ENCODE measurements around the gene ACVR1. TPM values are rescaled to one million over a fixed set of nuclear protein-coding genes. Genes with fewer than 3 reads are reported as not detected.

Gene ACVR1
- total and polyA plus RNA-seq, 2 donors (not counting 3 experiments of a cell fraction or from before 2014, with no cell fraction given) = 24.8 to 33.6 TPM

DNA sequence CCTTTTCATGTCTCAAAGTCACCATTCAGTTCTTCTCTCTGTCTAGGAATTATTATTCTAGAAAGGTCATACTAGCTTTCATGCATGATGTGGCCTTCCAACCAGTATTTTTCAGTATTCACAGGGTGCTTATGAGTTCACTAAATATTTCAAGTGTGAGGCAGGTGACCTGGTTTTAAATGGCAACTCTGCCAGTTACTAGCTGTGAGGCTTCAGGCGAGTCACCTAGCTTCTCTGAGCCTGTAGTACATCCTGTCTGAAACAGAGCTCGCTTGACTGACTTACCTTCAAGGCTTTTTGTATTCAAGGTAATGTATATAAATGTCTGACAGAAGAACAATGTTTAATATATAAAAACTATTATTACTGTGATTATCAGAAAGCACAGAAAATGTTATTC is 19.4 kb upstream of the ACVR1 start:
- H3K9ac ChIP-seq (replicated peaks; ENCODE audit: extremely low read depth, insufficient read depth, low read length) = no peak overlapping the region
- H3K4me3 ChIP-seq (replicated peaks in 1 of 3; ENCODE audit: insufficient read depth in 1 of 3, low read depth in 1 of 3, low read length in 3 of 3) = no peak overlapping the region
- no peak overlapping the region for H3K27ac ChIP-seq (ENCODE audit: insufficient read depth, low read depth, low read length)
- H3K4me2 ChIP-seq (ENCODE audit: insufficient read depth, low read length) = no peak overlapping the region
- FAIRE-seq (no peak), DNase-seq (ENCODE audit: low read depth, low spot score) (no peak)
- BruUV-seq (replicated peaks) = no TSS peak
- no peaks in the 10 kb centered on the region for H3K79me2 ChIP-seq (ENCODE audit: control insufficient read depth, insufficient read depth, low read length)
- CTCF ChIA-PET = no interaction called here
- intact Hi-C loops (cut with micrococcal nuclease) = no loop called here
- H2AFZ ChIP-seq (ENCODE audit: low read depth, low read length) = no peak overlapping the region
- no peaks in the 10 kb centered on the region for H3K4me1 ChIP-seq (ENCODE audit: control insufficient read depth, extremely low read depth, insufficient read depth, low read length)
- H3K27me3 ChIP-seq (ENCODE audit: control insufficient read depth in 2 of 2, insufficient read depth in 2 of 2, low read length in 2 of 2) = no peaks in the 10 kb centered on the region
- H3K36me3 ChIP-seq (ENCODE audit: control insufficient read depth in 2 of 2, extremely low read depth in 1 of 2, insufficient read depth in 2 of 2, low read length in 2 of 2) = no peaks in the 10 kb centered on the region
- H3K9me1 ChIP-seq (replicated peaks; ENCODE audit: control insufficient read depth, extremely low read depth, insufficient read depth, low read length) = no peaks in the 10 kb centered on the region
- H4K20me1 ChIP-seq (replicated peaks; ENCODE audit: control insufficient read depth, extremely low read depth, insufficient read depth, low read length) = no peaks in the 10 kb centered on the region
- POLR2A ChIA-PET = no interaction called here
- dilution Hi-C loops (cut with MboI; ENCODE audit: extremely low pct_ligation_motif_present, low sequenced_read_pairs) = no loop called here
- no peaks in the 10 kb centered on the region for H3K9me3 ChIP-seq (replicated peaks; ENCODE audit: control insufficient read depth, insufficient read depth, low read length)
- TF ChIP-seq FOS (IDR thresholded peaks at IDR 0.05; ENCODE audit: borderline replicate concordance, insufficient read depth, low read length) (no peak), MYC (IDR thresholded peaks at IDR 0.05; ENCODE audit: low read depth, low read length) (no peak), EZH2 (IDR thresholded peaks at IDR 0.05; ENCODE audit: borderline replicate concordance, low read depth, low read length, severe bottlenecking) (no peak), CTCF (IDR thresholded peaks at IDR 0.05; ENCODE audit: extremely low read depth in 1 of 2, insufficient read depth in 1 of 2, low read depth in 1 of 2, low read length in 2 of 2) (no peak), GATA2 (IDR thresholded peaks at IDR 0.05; ENCODE audit: insufficient read depth, insufficient read length, low read depth, low read length) (no peak), POLR2A (IDR thresholded peaks at IDR 0.05; ENCODE audit: low read depth, low read length) (no peak), JUN (IDR thresholded peaks at IDR 0.05; ENCODE audit: borderline replicate concordance, insufficient read depth, insufficient read length, low read depth) (no peak), POLR2AphosphoS5 (IDR thresholded peaks at IDR 0.05; ENCODE audit: insufficient read depth, low read depth, low read length) (no peak)
- TF ChIP-seq, protein P1, sequence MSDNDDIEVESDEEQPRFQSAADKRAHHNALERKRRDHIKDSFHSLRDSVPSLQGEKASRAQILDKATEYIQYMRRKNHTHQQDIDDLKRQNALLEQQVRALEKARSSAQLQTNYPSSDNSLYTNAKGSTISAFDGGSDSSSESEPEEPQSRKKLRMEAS (IDR thresholded peaks at IDR 0.05; ENCODE audit: insufficient read depth, insufficient read length) = no peak

Measured in endothelial cell of umbilical vein (primary cell).